Measurements from ENCODE around the gene NCOA7.
"Not testable (repeated sequence)": the region's sequence is repeated elsewhere in the genome, so short reads cannot be mapped to it uniquely, and the experiment has no call there.

The NCOA7 gene

DNA sequence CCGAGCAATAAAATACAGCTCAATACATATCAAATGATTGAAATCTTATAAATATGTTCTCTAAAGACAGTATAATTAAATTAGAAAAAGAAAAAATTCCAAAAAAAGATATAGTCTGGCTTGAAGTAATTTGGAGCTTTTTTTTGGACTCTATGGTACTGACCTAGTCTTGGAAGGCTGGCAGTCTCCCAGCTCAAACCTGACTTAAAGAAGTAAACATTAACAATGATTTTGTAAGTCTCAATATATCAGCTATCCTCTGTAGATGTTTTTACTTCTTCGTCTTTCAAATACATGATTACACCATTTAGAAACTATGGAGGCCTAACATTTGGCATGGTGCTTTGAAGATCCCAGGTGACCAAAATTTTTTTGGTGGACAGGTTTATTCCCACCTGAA lies 180.0 kb downstream of the NCOA7 start:
- no peaks in the 10 kb centered on the region for H3K9me3 ChIP-seq (ENCODE audit: insufficient read depth, low read length)
- H3F3A ChIP-seq (ENCODE audit: insufficient read depth) = peaks cover 12% of the 10 kb centered on the region; the same call in 1 of the 2 replicates
- TF ChIP-seq, protein P1, sequence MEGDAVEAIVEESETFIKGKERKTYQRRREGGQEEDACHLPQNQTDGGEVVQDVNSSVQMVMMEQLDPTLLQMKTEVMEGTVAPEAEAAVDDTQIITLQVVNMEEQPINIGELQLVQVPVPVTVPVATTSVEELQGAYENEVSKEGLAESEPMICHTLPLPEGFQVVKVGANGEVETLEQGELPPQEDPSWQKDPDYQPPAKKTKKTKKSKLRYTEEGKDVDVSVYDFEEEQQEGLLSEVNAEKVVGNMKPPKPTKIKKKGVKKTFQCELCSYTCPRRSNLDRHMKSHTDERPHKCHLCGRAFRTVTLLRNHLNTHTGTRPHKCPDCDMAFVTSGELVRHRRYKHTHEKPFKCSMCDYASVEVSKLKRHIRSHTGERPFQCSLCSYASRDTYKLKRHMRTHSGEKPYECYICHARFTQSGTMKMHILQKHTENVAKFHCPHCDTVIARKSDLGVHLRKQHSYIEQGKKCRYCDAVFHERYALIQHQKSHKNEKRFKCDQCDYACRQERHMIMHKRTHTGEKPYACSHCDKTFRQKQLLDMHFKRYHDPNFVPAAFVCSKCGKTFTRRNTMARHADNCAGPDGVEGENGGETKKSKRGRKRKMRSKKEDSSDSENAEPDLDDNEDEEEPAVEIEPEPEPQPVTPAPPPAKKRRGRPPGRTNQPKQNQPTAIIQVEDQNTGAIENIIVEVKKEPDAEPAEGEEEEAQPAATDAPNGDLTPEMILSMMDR (IDR thresholded peaks at IDR 0.05; ENCODE audit: insufficient read depth, low read length, poor library complexity, severe bottlenecking) = no peak
- no peak for TF ChIP-seq EZH2phosphoT487 (conservative IDR thresholded peaks at IDR 0.05; ENCODE audit: low read length)
- no peaks in the 10 kb centered on the region for H3K27me3 ChIP-seq (ENCODE audit: low read length)
- H3K36me3 ChIP-seq (ENCODE audit: low read length) = peaks cover 8% of the 10 kb centered on the region; the same call in 1 of the 2 replicates
- H3K4me3 ChIP-seq (ENCODE audit: insufficient read depth, low read length, poor library complexity, severe bottlenecking) = no peak overlapping the region
- H3K9ac ChIP-seq (ENCODE audit: low read length) = no peak overlapping the region
- no peak overlapping the region for H3K27ac ChIP-seq (ENCODE audit: low read depth, low read length)
- peaks cover 10% of the 10 kb centered on the region for H3K79me2 ChIP-seq (ENCODE audit: insufficient read depth, low read length)
- H4K20me1 ChIP-seq (ENCODE audit: low read depth, low read length) = no peaks in the 10 kb centered on the region
- H3K9me2 ChIP-seq (replicated peaks; ENCODE audit: insufficient read depth, low read length) = no peaks in the 10 kb centered on the region
- H2AFZ ChIP-seq (ENCODE audit: low read depth, low read length, severe bottlenecking) = no peak overlapping the region
- H3K4me2 ChIP-seq (ENCODE audit: low read depth, low read length, poor library complexity, severe bottlenecking) = no peak overlapping the region

DNA sequence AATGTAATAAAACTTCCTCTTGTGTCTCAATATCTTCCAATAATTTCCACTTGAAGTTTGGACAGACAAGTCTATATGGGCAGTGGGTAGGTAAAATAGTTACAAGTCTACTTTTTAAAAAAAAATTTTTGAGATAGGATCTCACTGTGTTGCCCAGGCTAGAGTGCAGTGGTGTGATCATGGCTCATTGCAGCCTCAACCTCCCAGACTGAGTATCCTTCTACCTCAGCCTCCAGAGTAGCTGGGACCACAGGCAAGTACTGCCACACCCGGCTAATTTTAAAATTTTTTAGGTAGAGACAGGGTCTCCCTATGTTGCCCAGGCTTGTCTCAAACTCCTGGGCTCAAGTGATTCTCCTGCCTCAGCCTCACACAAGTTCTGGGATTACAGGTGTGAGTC lies 181.7 kb downstream of the NCOA7 start:
- H4K20me1 ChIP-seq (ENCODE audit: low read depth, low read length); H3K27ac ChIP-seq (ENCODE audit: low read depth, low read length); H3K4me2 ChIP-seq (ENCODE audit: low read depth, low read length, poor library complexity, severe bottlenecking); H3K9me2 ChIP-seq (replicated peaks; ENCODE audit: insufficient read depth, low read length); H3K9ac ChIP-seq (ENCODE audit: low read length); H3K9me3 ChIP-seq (ENCODE audit: insufficient read depth, low read length); H3K4me3 ChIP-seq (ENCODE audit: insufficient read depth, low read length, poor library complexity, severe bottlenecking); H2AFZ ChIP-seq (ENCODE audit: low read depth, low read length, severe bottlenecking); H3K27me3 ChIP-seq (ENCODE audit: low read length); H3F3A ChIP-seq (ENCODE audit: insufficient read depth): not testable (repeated sequence)
- Histone ChIP-seq H3K79me2 (ENCODE audit: insufficient read depth, low read length) (peaks cover 10% of the 10 kb centered on the region), H3K36me3 (ENCODE audit: low read length) (peaks cover 14% of the 10 kb centered on the region; the same call in 1 of the 2 replicates)

- H3K4me2 ChIP-seq (ENCODE audit: low read depth, low read length, poor library complexity, severe bottlenecking) = peak overlapping the region; percentile 30
- H2AFZ ChIP-seq (ENCODE audit: low read depth, low read length, severe bottlenecking) = no peak overlapping the region
- H3K27me3 ChIP-seq (ENCODE audit: low read length) = no peaks in the 10 kb centered on the region
- H3K9me3 ChIP-seq (ENCODE audit: insufficient read depth, low read length) = no peaks in the 10 kb centered on the region
- 0 out of 2 replicates have a peak, but pooled peaks cover 8% of the 10 kb centered on the region for H3F3A ChIP-seq (ENCODE audit: insufficient read depth)
- peaks cover 12% of the 10 kb centered on the region; the same call in 1 of the 2 replicates for H3K36me3 ChIP-seq (ENCODE audit: low read length)
- no peak overlapping the region for H3K27ac ChIP-seq (ENCODE audit: low read depth, low read length)
- peaks cover 8% of the 10 kb centered on the region for H3K79me2 ChIP-seq (ENCODE audit: insufficient read depth, low read length)
- H3K9me2 ChIP-seq (replicated peaks; ENCODE audit: insufficient read depth, low read length) = no peaks in the 10 kb centered on the region
- no peak overlapping the region for H3K4me3 ChIP-seq (ENCODE audit: insufficient read depth, low read length, poor library complexity, severe bottlenecking)
- H3K9ac ChIP-seq (ENCODE audit: low read length) = no peak overlapping the region
- H4K20me1 ChIP-seq (ENCODE audit: low read depth, low read length) = no peaks in the 10 kb centered on the region
- no peak for TF ChIP-seq EZH2phosphoT487 (conservative IDR thresholded peaks at IDR 0.05; ENCODE audit: low read length)
- TF ChIP-seq, protein P1 (IDR thresholded peaks at IDR 0.05; ENCODE audit: insufficient read depth, low read length, poor library complexity, severe bottlenecking) = no peak
These were observed 183.6 kb downstream of the NCOA7 start for GRCh38 chr6:125974214-125974866.

DNA sequence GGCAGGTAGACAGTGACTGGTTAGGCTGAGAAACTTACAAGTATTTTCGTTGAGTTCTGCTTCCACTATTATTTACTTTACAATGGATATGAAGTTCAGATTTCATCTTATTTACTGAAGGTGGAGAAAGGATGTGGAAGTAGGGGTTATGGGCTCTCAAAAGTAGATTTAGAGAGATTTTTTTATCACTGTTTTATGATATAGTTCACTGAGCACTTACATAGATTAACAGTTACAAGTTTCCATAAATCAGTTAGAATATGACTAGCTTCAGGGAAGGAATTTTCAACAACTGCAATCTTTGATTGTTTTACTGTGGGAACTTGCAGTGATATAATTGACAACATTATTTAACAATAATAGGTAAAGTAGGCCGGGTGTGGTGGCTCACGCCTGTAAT lies 188.3 kb downstream of the NCOA7 start:
- H3K9me2 ChIP-seq (replicated peaks; ENCODE audit: insufficient read depth, low read length) = no peaks in the 10 kb centered on the region
- H3K9me3 ChIP-seq (ENCODE audit: insufficient read depth, low read length) = no peaks in the 10 kb centered on the region
- no peaks in the 10 kb centered on the region for H3K27me3 ChIP-seq (ENCODE audit: low read length)
- no peak overlapping the region for H3K27ac ChIP-seq (ENCODE audit: low read depth, low read length)
- no peak overlapping the region for H3K4me2 ChIP-seq (ENCODE audit: low read depth, low read length, poor library complexity, severe bottlenecking)
- no peak overlapping the region for H3K4me3 ChIP-seq (ENCODE audit: insufficient read depth, low read length, poor library complexity, severe bottlenecking)
- H3K36me3 ChIP-seq (ENCODE audit: low read length) = peaks cover 10% of the 10 kb centered on the region
- peaks cover 3% of the 10 kb centered on the region; the same call in 1 of the 2 replicates for H3F3A ChIP-seq (ENCODE audit: insufficient read depth)
- H3K79me2 ChIP-seq (ENCODE audit: insufficient read depth, low read length) = no peaks in the 10 kb centered on the region
- no peak overlapping the region for H2AFZ ChIP-seq (ENCODE audit: low read depth, low read length, severe bottlenecking)
- no peak overlapping the region for H3K9ac ChIP-seq (ENCODE audit: low read length)
- no peaks in the 10 kb centered on the region for H4K20me1 ChIP-seq (ENCODE audit: low read depth, low read length)
- TF ChIP-seq, protein P1 (IDR thresholded peaks at IDR 0.05; ENCODE audit: insufficient read depth, low read length, poor library complexity, severe bottlenecking) = no peak
- TF ChIP-seq EZH2phosphoT487 (conservative IDR thresholded peaks at IDR 0.05; ENCODE audit: low read length) = no peak

Measured in SU-DHL-6 (cell line).